ENCODE measurements around the gene DAZAP2.
A peak's percentile ranks its signal among the peaks of the same experiment; 100 is the strongest.
"Not testable (repeated sequence)": the region's sequence is repeated elsewhere in the genome, so short reads cannot be mapped to it uniquely, and the experiment has no call there.

DAZAP2 gene

GRCh38 chr12:51247523-51248206 is 9.0 kb downstream of the DAZAP2 start:
- DNase-seq = no peak

- no peak for DNase-seq
Measured at GRCh38 chr12:51253276-51253675, 14.7 kb downstream of the DAZAP2 start.

GRCh38 chr12:51254536-51254935 is 15.9 kb downstream of the DAZAP2 start:
- no peak for DNase-seq

- DNase-seq = not testable (repeated sequence)
Measured at GRCh38 chr12:51259600-51259999, 21.0 kb downstream of the DAZAP2 start.

GRCh38 chr12:51262758-51263177 is 24.1 kb downstream of the DAZAP2 start:
- peak in 3 of 51 donors; percentile 7 to 25 (median 20) for DNase-seq

GRCh38 chr12:51263341-51263740 is 24.7 kb downstream of the DAZAP2 start:
- DNase-seq = no peak

GRCh38 chr12:51264297-51264696 is 25.7 kb downstream of the DAZAP2 start:
- no peak for DNase-seq

GRCh38 chr12:51265024-51265423 is 26.4 kb downstream of the DAZAP2 start:
- no peak for DNase-seq

- peak in 5 of 51 donors; percentile 6 to 14 (median 11) for DNase-seq
Measured at GRCh38 chr12:51269174-51270066, 30.8 kb downstream of the DAZAP2 start.

- DNase-seq = peak in 10 of 51 donors; percentile 5 to 35 (median 23)
Measured at GRCh38 chr12:51270067-51270950, 31.7 kb downstream of the DAZAP2 start, which contains the start of gene SMAGP. TSS of gene SMAGP (minus strand) at chr12:51270415. CDS start at chr12:51269278, 1,137 bp downstream.

- no peak for DNase-seq
Measured at GRCh38 chr12:51270951-51271518, 32.4 kb downstream of the DAZAP2 start.

- DNase-seq = not testable (repeated sequence)
Measured at GRCh38 chr12:51272810-51273209, 34.2 kb downstream of the DAZAP2 start.

GRCh38 chr12:51275088-51275487 is 36.5 kb downstream of the DAZAP2 start:
- DNase-seq = no peak

GRCh38 chr12:51281202-51281924 is 42.7 kb downstream of the DAZAP2 start:
- DNase-seq = no peak

GRCh38 chr12:51285843-51286242 is 47.2 kb downstream of the DAZAP2 start:
- DNase-seq = no peak

- DNase-seq = peak in 14 of 51 donors; percentile 1 to 22 (median 4)
Measured at GRCh38 chr12:51291603-51292513, 53.2 kb downstream of the DAZAP2 start.
